NCI-H2196 (cell line): ENCODE data around the gene TBC1D1.
A peak's percentile ranks its signal among the peaks of the same experiment; 100 is the strongest.
"Not testable (repeated sequence)": the region's sequence is repeated elsewhere in the genome, so short reads cannot be mapped to it uniquely, and the experiment has no call there.

Experiments
- DNase-seq: peaks from one replicate; lab custom pipeline; 2025; ENCODE audit not compliant: unreplicated experiment; lab: John Stamatoyannopoulos, UW

Gene TBC1D1

GRCh38 chr4:37960679-37961450 lies 70.0 kb downstream of the TBC1D1 start:
- no peak for DNase-seq

GRCh38 chr4:37964734-37965457 lies 74.0 kb downstream of the TBC1D1 start:
- DNase-seq: no peak

DNA sequence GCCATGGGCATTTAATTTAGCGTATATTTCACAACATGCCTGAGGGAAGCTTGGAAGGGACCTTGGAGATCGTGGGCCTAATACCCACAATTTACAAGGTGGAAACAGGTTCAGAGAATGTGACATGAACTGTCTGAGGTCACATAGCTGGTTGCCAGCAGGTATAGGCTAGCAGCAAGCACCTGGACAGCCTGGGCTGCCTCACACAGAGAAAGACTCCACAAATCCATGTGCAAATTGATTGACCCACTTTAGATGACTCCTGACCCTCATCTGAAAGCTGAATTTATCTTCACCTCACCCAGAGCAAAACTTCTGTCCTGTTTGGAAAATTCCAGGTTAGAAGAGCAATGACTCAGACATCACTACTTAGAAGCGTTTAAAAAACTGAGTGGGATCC lies 75.2 kb downstream of the TBC1D1 start:
- DNase-seq: no peak

GRCh38 chr4:37967736-37968135 lies 76.9 kb downstream of the TBC1D1 start:
- no peak for DNase-seq

GRCh38 chr4:37968747-37969146 lies 77.9 kb downstream of the TBC1D1 start:
- DNase-seq: no peak

- DNase-seq: peak; percentile 22
Measured at GRCh38 chr4:37970702-37971101, 79.8 kb downstream of the TBC1D1 start.

DNA sequence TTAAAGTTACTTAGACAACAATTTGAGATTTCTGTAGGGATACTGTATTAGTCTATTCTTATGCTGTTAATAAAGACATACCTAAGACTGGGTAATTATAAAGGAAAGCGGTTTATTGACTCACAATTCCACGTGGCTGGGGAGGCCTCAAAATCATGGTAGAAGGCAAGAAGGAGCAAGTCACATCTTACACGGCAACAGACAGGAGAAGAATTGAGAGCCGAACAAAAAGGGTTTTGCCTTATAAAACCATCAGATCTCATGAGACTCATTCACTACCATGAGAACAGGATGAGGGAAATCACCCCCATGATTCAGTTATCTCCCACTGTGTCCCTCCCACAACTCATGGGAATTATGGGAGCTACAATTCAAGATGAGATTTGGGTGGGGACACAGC lies 80.3 kb downstream of the TBC1D1 start:
- no peak for DNase-seq

GRCh38 chr4:37973441-37973840 lies 82.6 kb downstream of the TBC1D1 start:
- no peak for DNase-seq

DNA sequence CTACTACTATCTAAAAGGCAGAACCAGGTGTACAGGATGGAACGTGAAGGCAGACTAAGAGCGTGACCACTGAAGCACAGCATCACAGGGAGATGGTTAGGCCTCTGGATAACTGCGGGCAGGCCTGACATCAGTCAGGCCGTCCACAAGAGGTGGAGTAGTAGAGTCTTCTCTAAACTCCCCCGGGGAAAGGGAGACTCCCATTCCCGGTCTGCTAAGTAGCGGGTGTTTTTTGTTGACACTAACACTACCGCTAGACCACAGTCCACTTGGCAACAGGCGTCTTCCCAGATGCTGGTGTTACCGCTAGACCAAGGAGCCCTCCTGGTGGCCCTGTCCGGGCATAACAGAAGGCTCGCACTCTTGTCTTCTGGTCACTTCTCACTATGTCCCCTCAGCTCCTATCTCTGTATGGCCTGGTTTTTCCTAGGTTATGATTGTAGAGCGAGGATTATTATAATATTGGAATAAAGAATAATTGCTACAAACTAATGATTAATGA lies 84.5 kb downstream of the TBC1D1 start:
- DNase-seq: not testable (repeated sequence)

DNA sequence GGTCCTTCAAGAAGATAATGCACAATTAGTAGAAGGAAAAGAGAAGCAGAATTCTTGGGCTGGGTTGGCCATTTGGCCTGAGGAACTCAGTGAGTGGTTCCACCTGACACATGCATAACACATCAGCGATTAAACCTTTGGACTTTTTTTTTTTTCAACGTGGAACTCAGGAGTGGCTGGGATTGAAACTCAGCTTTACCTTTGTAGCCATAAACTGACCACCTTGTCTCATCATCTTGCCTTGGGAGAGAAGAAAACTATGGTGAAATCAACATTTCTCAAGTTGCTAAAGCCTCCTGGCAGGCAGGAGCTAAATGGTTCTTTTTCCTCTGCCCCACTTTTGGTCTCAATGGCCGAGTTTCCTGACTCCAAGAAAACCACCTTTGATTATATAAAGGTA lies 85.6 kb downstream of the TBC1D1 start:
- DNase-seq: no peak

DNA sequence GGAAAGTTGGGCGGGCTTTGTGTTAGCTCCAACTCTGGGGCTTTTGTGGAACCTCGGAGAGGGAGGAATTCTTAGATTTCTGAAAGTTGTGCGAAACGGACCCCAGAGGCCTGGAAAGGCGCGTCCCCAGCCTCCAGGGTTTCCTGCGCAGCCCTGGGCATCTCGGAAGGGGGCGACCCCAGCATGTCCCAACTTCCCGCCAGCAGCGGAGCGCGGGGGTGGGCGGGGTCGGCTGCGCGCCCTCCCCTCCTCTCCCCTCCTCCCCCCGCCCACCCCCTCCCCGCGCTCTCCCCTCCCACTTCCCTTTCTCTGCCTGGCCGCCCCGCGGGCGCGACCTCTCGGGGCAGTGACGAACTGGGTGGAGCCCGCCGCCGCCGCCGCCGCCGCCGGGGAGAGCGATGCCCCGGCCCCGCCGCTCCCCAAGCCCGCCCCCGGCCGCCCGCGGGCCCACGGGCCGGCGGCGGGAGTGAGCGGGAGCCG lies 86.1 kb downstream of the TBC1D1 start:
- DNase-seq: peak; percentile 63

- DNase-seq: peak; percentile 49
Measured at GRCh38 chr4:37977471-37978247, 86.8 kb downstream of the TBC1D1 start.

DNA sequence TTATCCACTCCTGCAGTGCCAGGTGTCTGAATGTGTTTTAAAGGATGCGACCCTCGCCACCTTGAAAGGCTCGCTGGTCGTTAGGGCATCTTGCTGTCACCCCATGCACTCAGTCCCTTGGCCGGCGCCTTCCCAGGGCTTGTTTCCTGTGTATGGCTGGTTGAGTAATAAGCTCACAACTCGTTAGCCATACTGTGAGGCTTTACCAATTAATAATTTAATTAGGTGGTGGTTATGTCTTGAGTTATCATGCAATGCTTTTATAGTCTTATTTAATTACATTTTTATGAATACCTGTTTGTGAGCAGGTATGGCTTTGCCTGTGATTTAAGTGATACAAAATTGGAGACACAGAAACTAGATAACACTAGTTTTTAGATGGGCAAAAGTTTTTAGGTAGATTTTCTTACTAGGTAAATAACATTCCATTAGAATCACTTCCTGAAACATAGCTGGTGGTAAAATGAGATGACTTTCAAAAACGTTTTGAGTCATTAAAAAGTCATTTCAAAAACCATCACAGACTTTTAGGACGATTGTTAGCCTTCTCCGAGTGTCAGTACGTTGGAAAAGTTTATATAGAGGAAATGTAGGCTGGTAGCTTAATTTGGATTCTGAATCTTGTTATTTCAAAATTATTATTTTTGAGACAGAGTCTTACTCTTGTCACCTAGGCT lies 87.5 kb downstream of the TBC1D1 start:
- DNase-seq: no peak

GRCh38 chr4:37980246-37980645 lies 89.4 kb downstream of the TBC1D1 start:
- no peak for DNase-seq

DNA sequence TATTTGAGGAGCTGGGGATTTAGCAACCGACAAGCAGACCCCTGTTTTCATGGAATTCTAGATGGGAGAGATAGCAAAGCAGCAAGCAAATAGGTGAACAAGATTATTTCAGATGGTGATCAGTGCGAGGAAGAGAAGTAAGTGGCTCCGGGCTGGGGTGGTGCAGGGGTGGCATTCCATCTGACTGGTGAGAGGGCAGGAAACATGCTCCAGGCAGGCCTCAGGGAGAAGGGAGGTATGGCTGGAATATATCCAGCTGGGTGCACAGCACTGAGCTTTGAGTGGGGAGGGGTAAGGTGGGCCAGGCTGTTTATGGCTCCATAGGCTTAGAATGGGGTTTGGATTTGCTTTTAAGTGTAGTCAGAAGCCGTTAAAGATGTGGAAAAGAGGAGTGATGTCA lies 90.5 kb downstream of the TBC1D1 start:
- no peak for DNase-seq

- no peak for DNase-seq
Measured at GRCh38 chr4:37981844-37982720, 91.2 kb downstream of the TBC1D1 start.

DNA sequence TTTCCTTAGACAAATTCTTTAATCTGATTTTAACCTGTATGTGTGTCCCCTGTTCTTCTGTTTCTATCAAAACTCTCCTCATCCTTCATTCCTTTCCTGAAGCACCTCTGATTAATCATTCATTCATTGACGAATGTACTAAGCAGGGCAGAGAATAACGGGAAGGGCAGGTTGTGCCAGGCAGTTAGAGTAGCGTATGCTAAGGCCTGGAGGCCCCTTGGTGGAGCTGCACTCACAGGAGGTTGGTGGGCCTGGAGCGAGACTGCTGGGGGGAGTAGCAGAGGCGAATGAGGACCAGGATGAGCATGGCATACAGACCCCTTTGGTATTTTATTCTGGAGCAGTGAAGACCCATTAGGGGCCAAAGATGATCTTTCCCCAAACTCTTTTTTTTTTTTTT lies 91.9 kb downstream of the TBC1D1 start:
- no peak for DNase-seq

DNA sequence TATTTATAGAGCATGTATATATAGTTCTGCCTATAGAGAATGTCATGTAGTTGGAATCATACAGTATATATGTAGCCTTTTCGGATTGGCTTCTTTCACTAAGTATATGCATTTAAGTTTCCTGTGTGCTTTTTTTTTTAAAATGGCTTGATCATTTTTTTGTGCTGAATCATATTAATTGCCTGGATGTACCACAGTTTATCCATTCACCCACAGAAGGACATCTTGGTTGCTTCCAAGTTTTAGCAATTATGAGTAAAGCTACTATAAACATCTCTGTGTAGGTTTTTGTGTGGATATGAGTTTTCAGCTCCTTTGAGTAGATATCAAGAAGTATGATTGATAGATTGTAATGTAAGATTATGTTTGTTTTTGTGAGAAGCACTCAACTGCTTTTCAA lies 93.1 kb downstream of the TBC1D1 start:
- no peak for DNase-seq

DNA sequence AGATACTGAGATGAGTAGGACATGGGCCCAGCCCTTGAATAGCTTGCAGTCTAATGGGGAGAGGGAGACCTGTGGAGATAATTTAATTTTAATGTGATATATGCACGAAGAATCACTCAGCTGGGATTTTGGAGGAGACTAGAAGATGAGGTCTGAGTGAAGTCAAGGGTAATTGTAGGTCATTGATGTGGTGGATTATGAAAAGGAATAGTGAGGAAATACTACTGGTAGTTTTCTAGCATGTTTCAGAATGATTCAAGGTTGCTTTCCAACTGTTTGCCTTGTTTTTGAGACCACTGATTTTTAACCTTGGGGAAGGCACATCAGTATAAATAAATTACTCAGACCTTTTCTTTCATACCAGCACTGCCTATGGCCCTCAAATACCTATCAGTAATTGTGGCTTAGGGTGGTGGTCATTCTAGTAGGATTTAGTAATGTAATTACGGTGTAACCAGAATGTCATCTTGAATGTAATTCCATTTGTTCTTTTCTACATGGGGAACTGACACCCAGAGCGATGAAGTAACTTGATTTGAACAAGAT lies 94.9 kb downstream of the TBC1D1 start:
- DNase-seq: no peak

- no peak for DNase-seq
Measured at GRCh38 chr4:37988670-37989069, 97.8 kb downstream of the TBC1D1 start.
